ENCODE results near the gene ABHD17B.

- TF ChIP-seq JUN (IDR thresholded peaks at IDR 0.05) (no peak), BHLHE40 (IDR thresholded peaks at IDR 0.05; ENCODE audit: low read depth, low read length) (no peak), CTCF (IDR thresholded peaks at IDR 0.05) (no peak)
Measured at GRCh38 chr9:71901695-71902597, 9.0 kb downstream of the ABHD17B start.

Data from A549 (cell line).